GM12891 (cell line): ENCODE data around the gene TMEM218.

Source experiments
- PAX5 ChIP-seq: IDR thresholded peaks from 2 replicates; pipeline ENCODE4 v1.6.1; 2011; ENCODE audit warnings: low read length, moderate library complexity, mild to moderate bottlenecking; ENCODE audit not compliant: insufficient read depth, severe bottlenecking
- POLR2A ChIP-seq: IDR thresholded peaks from 2 replicates; pipeline ENCODE4 v1.6.1; 2011; ENCODE audit warnings: low read depth, low read length, control low read depth
- POLR2AphosphoS5 ChIP-seq: IDR thresholded peaks from 2 replicates; pipeline ENCODE4 v1.6.1; 2011; ENCODE audit warnings: low read depth, low read length, control low read depth
- SPI1 ChIP-seq: IDR thresholded peaks from 2 replicates; pipeline ENCODE4 v1.6.1; 2011; ENCODE audit warnings: low read depth, low read length, control low read depth
- TAF1 ChIP-seq: IDR thresholded peaks from 2 replicates; pipeline ENCODE4 v1.6.1; 2011; ENCODE audit warnings: low read depth, low read length, control low read depth

GRCh38 chr11:125074511-125075241 lies 36.8 kb downstream of the TMEM218 start:
- no peak for TF ChIP-seq POLR2AphosphoS5
- TF ChIP-seq TAF1 = no peak
- no peak for TF ChIP-seq POLR2A
- TF ChIP-seq SPI1 = no peak
- TF ChIP-seq PAX5 = no peak
